ENCODE measurements around the gene FGR.

Gene FGR

DNA sequence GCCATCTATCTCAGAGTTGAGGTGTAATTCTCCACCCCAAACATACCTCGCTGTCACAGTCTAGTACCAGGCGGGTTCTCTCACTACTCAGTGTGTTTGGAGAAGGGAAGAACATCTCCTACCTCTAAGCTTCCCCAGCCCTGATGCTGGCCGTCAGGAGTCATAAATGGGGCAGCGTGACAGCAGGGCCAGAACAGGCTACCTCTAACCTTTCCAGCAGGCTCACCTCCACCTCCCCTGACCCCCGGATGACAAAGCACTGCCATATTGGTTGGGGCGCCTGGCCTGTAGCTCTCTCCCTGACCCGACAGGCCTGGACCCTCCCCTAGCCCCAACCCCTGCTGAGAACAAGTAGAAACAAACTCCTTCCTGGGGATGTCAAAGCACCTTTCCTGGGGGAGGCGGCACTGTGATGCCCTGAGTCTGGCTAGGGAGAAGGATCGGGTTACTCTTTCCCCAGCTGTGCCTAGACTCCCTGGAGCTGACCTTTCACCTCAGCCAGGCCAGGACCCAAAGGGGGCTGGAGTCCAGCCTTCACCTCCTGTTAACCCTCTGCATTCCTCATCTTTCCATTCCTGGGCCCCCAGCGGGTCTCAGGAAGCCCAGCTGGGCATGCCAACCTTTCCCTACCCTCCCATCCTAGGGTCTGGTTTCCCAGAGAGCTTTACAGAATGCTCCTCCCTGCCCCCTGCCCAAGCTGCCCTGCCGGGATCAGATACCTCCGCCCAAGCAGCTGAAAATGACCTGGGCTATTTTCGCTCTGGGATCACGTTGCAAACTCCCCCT, 65.3 kb downstream of the FGR start:
- TF ChIP-seq ZFX (IDR thresholded peaks at IDR 0.05) = no peak
- TF ChIP-seq, protein P1, sequence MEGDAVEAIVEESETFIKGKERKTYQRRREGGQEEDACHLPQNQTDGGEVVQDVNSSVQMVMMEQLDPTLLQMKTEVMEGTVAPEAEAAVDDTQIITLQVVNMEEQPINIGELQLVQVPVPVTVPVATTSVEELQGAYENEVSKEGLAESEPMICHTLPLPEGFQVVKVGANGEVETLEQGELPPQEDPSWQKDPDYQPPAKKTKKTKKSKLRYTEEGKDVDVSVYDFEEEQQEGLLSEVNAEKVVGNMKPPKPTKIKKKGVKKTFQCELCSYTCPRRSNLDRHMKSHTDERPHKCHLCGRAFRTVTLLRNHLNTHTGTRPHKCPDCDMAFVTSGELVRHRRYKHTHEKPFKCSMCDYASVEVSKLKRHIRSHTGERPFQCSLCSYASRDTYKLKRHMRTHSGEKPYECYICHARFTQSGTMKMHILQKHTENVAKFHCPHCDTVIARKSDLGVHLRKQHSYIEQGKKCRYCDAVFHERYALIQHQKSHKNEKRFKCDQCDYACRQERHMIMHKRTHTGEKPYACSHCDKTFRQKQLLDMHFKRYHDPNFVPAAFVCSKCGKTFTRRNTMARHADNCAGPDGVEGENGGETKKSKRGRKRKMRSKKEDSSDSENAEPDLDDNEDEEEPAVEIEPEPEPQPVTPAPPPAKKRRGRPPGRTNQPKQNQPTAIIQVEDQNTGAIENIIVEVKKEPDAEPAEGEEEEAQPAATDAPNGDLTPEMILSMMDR (conservative IDR thresholded peaks at IDR 0.05) = no peak
- H3K27ac ChIP-seq = peak overlapping the region; percentile 15; the same call in 1 of the 2 replicates

DNA sequence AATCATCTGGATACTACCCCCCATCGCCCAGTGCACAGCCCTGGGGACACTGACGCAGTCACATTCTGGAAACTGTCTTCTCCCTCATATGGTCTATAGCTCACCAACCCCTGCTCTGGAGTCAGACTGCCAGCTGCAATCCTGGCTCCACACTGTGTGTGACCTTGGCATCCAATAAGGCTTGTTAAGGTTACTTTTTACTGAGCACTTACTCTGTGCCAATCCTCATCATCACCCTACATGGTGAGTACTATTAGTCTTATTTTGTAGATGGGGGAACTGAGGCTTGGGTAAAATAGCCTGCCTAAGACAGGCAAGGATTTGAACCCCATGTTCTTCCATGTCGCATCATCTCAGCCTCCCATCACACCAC, 65.9 kb downstream of the FGR start:
- H3K27ac ChIP-seq = peak overlapping the region; percentile 34
- no peak for TF ChIP-seq ZFX (IDR thresholded peaks at IDR 0.05)
- TF ChIP-seq, protein P1 (conservative IDR thresholded peaks at IDR 0.05) = no peak

DNA sequence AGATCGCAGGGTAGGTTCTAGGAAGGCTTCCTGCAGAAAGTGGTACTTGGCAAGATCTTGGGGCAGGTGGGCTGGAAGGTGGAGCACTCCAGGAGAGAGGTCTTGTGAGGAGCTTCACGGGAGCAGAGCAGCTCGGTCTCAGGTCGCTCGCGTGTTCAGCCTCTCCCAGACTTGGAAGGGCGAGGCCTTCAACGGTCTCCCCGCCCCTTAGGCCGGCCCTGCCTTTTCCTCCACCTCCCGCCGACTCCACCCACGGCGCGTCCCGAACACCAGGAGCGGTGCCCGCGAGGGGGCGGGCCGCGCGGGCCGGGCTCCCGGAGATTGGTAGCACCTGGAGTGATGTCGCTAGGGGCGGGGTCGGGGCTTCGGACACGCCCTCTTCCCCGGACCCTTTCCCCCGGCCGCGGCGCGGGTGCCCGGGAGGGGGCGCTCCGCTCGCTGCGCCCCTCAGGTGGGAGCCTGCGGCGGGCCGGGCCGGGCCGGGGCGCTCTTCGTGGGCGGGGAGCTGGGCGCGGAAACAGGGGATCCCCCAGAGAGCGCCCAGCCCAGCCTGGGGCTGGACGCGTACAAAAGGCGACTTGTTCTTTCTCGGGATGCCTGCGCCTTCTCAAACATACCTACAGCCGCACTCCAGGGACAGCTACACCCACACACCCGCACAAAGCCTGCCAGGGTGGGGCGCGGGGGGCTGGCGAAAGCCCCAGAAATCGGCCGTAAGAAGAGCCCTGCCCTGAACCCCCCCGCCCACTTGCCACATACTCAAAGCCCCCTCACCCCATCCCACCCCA, 66.5 kb downstream of the FGR start:
- TF ChIP-seq ZFX (IDR thresholded peaks at IDR 0.05) = no peak
- TF ChIP-seq, protein P1 (conservative IDR thresholded peaks at IDR 0.05) = peak; percentile 97
- H3K27ac ChIP-seq = peak overlapping the region; percentile 34

DNA sequence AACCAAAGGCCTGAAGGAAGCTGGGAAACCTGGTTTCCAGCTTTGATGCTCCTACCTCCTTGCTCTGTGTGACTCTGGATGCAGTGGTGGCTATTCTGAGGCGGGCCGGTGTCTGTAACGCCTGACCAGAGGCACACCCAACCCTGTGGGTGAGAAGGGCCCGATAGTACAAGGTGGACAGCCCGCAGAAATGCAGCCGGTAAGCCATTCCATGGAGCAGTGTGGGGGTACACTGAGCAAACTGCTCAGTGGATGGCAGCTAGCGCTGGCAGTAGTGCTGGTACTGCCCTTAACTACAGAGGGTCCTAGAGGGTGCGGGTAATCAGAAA, 67.0 kb downstream of the FGR start:
- TF ChIP-seq, protein P1 (conservative IDR thresholded peaks at IDR 0.05) = no peak
- TF ChIP-seq ZFX (IDR thresholded peaks at IDR 0.05) = no peak
- peak overlapping the region; percentile 34 for H3K27ac ChIP-seq

DNA sequence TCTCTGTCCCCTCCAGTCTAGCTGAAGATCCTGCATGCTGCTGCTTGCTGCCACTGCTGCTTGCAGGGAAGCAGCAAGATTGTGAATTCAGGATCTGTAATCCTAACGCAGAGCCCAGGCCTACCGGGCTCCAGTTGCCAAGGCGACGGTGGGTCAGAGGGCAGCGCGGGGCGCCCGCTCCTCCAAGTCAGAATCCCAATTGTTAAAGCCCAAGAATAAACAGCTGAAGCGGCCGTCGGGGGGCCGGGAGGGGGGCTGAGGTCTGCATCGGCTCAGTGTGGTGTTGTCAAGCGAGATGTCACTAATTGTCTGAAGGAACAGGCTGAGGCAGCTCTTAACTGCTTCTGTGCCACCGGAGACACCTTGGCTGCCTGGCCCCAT, 67.8 kb downstream of the FGR start:
- no peak overlapping the region for H3K27ac ChIP-seq
- TF ChIP-seq, protein P1 (conservative IDR thresholded peaks at IDR 0.05) = no peak
- TF ChIP-seq ZFX (IDR thresholded peaks at IDR 0.05) = no peak

DNA sequence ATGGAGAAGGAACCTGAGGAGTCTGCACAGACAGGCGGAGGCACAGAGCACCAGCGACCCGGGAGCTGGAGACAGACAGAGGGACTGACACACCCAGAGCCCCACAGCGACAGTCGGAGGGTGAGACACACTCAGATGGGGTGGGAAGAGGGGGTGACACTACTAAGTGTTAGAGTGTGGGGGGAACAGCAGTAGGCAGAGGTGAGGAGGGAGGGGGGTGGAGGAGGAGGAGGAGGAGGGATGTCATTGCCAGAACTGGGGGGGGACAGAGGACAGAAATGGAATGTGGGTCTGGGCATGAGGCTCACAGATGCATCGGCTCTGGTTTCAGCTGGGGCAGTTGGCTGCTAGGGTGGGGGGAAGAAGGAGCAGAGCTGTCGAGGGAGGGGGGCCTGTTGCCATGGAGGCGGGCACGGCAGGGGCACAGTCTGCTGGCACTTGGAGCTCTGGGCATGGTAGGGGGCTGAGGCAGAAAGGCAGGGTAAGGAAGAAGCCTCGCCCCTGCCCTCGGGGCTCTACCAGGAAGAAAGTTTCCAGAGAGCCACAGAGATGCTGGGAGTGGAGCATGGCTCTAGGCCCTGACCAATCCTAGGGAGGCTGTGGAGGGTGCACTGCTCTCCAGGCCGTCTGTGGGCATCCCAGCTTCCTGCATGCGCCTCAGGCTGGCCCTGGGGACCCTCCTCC, 68.4 kb downstream of the FGR start:
- no peak for TF ChIP-seq ZFX (IDR thresholded peaks at IDR 0.05)

DNA sequence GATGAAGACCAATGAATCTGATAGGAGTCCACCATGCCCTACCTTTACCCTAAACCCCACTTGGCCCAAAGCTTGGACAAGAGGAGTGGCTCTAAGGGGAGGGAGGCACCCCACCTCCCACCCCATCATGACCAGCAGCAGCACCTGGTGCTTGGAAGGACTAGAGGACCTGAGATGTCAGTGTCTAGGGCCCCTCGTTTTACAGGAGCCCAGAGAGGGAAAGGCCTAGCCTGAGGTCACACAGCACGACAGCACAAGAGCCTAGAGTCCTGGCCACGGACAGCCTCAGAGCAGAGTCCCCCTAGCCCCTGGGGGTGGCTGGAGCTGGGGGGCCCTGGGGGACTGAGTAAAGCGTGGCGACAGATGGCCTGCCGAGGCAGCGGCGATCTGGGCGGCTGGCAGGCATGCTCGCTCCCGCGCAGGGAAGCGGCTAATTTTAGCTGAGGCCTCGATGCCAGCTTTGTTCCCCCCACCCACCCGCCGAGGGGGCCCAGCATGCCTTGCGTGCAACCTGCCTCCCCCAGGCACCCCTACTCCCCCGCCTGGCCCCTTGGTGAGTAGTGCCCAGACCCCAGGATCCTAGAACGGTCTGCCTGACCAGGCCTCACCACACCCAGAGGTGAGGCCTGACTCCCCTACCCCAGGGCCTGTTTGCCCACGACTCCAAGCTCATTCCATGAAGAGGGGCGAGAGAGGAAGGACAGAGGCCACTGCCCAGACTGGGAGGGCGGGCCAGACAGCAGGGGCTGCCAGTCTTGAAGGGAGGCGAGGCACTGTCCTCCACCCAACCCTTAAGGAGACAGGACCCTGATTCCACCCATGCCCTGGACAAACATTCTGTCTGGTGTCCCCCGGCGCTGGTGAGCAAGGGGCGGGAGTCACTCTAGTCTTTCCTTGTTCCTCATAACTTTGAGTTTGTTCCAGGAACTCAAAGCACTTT, 70.0 kb downstream of the FGR start:
- peak overlapping the region; percentile 48 for H3K27ac ChIP-seq

More for the DNA sequence above, 68.4 kb downstream of the FGR start:
- no peak overlapping the region for H3K27ac ChIP-seq

More for the DNA sequence above, 70.0 kb downstream of the FGR start:
- TF ChIP-seq, protein P1 (conservative IDR thresholded peaks at IDR 0.05) = no peak
- no peak for TF ChIP-seq ZFX (IDR thresholded peaks at IDR 0.05)
